Measurements from ENCODE around the gene UCN3.

Gene UCN3

DNA sequence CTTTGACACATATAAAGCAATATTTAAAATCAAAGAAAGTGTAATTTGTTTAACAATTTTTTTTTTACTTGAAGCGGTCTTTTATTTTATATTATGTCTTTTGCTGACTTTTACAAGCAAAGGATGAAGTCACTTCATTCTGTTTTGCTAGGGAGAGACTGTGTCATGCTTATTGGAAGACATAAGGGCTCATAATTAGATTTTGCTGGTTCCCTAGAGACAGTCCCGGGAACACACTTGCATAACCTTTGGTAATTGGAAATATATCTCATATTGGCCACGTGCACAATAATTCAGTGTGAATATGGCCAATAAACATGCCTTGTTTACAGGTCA, 47.1 kb downstream of the UCN3 start:
- DNase-seq = no peak

DNA sequence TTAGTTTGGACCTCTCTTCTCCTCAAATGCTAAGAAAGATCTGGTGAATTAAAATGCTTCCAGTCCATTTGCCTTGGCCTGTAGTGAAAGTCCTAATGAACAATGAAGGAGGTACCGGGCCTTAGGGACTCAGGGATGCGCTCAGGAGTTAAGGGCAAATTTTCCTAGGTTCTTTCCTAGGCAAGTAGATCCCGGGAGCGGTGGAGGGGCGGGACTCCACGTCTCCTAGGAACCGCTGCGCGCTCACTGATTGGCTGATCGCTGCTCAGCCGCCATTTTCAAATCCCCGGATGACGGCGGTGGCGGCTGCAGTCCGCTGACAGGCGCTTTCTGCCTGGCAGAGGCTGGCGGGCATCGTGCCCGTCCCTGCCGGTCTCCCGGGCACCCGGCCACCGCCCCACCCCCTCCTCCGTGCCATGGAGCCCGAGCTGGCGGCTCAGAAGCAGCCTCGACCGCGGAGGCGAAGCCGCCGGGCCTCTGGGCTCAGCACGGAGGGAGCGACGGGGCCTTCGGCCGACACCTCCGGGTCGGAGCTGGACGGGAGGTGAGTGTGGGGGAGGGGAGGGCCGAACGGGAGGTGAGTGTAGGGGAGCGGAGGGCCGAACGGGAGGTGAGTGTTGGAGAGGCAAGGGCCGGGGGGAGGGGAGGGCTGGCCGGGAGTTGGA, 47.6 kb downstream of the UCN3 start, which contains the start of gene NET1:
TSS of gene NET1 (plus strand) at position 281 of the 665 bp plus-strand sequence. CDS start at position 417, 136 bp downstream.
- peak; percentile 14 to 81 for DNase-seq

DNA sequence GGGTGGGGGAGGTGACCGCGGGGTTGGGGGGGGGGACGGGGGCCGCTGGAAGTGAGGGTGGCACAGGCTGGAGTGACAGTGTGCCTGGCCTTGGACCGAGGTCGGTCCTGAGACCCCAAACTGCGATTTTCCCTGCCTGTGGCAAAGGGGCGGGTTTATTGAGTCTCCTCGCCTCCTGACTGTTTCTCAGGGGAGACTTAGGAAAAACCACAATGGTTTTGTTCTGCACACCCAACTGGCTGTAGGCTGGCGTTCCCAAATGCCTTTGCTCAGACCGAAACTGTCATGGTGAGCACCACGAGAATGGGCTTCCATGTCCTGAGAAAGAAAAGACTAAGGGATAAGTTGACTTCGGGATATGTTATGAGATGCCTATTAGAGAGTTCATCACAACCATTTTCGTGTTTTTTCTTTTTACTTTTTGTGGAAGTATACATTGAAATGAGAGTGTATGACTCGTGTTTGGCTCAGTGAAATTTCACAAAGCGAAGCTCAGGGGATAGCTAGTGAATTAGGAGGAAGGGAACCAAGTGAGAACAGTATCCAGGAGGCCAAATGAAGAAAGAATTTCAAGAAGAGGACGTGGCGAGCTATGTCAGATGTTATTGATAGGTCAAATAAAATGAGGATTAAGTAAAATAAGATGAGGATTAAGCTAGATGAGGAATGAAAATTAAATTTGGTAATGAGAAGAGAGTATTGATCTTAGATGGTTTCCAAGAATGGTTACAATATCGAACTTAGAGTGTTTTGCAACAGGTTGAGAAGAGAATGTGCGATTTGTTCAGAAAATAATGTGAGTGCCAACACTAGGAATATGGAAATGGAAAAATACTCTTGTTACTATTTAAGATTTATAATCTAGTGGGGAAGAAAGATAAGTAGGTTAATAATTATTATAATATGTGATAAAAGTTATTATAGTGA, 48.5 kb downstream of the UCN3 start:
- DNase-seq = peak in 1 of 2 experiments; percentile 17

DNA sequence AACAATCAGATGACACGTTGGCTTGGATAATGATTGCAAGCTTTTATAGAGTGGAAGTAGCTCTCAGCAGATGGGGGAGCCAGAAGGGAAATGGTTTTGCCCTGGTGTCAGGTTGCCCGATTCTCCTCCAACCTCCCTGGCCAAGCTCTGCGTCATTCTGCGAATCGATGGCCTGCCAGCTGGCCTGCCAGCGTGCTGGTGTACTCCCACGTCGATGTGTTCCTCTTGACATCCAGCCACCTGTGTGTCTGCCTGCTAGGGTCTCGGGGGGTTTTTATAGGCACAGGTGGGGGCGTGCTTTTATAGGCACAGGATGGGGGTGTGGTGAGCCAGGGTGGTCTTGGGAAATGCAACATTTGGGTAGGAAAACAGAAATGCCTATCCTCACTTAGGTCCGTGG, 52.2 kb downstream of the UCN3 start:
- no peak for DNase-seq

DNA sequence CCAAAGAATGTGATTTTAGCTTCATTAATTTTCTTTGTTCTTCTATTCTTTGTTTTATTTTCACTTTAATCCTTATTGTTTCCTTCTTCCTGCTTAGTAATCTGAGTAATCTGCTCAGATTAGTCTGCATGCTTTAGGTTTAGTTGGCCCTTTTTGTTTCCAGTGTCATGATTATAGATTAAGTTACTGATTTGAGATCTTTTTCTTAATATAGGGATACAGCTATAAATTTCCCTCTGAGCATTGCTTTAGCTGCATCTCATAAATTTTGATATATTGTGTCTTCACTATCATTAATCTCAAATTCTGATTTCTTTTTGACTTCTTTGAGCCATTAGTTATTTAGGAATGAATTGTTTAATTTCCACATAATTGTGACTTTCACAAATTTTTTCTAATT, 53.8 kb downstream of the UCN3 start:
- no peak for DNase-seq

DNA sequence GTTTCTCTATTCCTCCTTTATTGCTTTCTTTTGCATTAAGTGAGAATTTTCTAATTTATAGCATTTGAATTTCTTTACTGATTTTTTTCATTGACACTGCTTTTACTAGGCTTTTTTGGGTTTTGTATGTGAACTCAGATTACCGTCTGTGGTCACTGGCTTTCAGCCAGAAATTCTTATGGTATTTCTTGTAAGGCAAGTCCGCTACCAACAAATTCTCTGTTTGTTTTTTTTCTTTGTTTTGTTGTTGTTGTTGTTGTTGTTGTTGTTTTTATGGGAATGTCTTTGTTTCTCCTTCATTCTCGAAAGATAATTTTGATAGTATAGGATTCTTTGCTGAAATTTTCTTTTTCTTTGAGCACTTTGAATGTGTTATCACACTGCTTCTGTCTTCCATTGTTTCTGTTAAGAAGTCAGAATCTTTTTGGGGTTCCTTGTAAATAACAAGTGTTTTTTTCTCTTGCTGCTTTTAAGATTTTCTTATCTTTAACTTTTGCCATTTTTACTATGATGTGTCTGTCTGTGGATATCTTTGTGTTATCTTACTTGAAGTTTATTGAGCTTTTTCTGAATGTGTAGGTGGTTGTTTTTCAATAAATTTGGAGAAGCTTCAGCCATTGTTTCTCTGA, 54.8 kb downstream of the UCN3 start:
- no peak for DNase-seq

DNA sequence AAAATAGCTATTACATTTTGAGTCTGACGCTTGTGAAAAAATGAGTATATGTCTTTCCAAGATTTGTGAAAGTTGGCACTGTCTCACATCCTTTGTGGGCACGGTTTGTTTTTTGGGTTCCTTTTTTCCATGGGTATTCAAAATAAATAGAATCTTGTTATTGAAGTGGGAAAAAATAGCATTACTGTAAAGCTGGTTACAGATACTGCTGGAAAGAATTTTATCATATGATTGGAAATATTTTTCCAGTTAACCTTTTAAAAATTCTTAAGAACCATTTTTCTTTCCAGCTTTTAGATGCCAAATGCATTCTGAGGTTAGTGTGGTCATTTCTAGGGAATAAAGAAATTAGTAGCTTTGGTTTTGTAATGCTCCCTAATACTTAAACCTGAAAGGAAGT, 59.0 kb downstream of the UCN3 start:
- DNase-seq = no peak

All from SW 1271 (cell line).